ENCODE data around the gene AQP3.
"Not testable (repeated sequence)": the region's sequence is repeated elsewhere in the genome, so short reads cannot be mapped to it uniquely, and the experiment has no call there.

Gene AQP3

DNA sequence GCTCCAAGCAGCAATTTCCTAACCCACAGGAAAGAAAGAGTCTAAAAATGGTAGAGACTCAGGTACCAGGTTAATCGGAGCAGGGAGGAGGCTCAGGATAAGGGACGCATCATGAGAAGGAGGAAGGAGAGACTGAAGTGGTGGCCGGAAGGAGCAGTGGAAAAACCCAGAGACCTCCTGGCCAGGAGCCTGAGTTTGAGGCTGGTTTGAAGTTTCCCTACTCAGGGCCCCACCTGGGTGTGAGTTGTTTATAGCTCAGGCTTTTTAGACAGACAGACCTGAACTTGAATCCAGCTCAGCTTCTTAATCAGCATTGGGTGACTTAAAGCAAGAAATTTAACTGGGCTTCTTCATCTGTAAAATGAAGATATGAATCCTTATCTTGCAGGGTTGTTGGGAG lies 33.1 kb downstream of the AQP3 start:
- DNase-seq (ENCODE audit: low read depth) = no peak

DNA sequence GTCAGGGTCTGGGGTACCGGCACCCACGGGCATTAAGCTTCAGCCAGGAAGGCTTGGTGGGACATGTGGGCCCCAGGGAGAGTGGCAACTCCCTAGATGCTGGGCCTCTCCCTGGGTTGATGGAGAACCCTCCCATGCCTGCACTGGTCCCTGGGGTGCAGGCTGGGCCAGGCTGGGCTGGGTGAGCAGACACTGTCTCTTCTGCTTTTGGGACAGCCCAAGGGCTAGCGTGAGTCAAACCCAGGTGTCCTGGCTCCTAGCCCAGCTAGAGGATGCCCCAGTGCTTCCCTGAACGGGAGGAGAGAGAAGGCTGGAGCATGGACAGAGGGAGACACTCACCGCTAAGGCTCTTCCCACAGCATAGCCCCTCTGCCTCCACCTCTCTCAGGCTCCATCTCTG lies 39.3 kb downstream of the AQP3 start:
- DNase-seq (ENCODE audit: low read depth) = no peak

DNA sequence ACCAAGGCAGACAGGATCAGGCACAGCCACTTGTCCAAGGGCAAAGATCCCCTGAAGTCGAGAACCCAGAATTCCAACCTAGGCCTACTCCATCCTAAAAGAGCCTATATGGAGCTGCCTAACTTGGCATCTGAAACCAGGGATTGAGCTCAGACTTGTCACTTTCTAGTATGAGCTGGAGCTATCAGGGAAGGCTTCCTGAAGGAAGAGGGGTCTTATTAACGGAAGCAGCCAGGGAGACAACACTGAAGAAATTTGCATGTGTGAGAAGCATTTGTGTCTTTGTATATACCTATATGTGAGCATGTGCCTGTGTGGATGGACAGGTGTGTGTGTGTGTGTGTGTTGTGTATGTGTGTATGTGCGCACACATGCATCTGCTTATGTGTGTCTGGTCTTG lies 40.3 kb downstream of the AQP3 start:
- no peak for DNase-seq (ENCODE audit: low read depth)

DNA sequence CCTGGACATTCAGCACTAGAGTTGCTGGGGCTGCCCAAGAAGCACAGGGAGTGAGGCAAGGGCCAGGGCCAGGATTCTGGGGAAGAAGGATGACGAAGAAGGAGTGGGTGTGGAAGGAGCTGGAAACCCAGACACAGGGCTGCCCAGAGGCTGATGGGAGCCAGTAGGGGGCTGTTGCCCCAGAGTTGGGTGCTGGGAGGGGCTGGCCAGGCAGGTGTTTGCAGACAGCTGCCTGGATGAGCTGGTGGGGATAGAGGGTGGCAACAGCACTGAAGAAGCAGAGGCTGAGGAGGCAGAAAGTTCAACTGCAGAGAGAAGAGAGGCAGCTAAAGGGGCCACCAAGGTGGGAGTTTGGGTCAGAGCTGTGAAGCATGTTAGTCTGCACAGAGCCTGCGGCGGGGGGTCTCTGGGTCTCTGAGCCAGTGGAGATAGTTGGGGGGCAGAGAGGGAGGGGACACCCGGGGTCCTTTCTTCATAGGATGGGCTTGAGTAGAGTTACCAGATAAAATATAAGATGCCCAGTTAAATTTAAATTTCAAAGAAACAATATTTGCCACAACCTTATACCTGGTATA lies 42.5 kb downstream of the AQP3 start:
- DNase-seq (ENCODE audit: low read depth) = no peak

DNA sequence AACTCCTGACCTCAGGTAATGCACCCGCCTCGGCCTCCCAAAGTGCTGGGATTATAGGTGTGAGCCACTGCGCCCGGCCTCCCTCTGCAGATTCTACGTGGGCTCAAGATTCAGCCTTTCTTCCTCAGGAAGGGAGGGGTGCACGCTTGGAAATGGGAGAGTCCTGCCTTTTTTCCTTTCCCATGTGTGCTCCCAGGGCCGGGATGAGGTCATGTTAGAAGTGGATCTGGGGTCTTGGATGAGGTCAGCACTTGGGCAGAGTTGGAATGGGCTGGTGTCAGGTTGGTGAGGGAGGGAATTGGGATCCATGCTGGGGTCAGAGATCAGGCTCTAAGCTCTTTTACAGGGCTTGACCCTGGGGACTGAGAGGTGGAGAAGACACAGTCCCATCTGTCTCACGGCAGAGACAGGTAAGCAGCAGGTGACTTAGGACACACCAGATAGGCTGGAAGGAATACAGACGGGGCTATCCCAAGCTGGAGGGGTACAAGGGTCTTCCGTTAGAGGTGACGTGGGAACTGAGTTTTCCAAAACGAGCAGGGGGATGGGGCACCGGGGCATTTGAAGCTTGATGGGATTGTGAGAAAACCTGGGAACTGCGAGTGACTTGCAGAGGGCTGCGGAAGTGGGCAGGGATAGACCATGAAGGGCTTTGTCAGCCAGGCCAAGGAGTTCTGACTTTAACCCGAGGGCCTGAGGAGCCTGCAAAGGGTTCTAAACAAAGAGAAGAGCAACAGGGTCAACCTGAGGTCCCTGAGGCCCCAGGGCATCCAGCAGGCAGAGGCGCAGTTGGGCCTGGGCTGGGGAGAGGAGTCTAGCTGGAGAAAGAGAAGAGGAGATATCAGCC lies 43.2 kb downstream of the AQP3 start:
- DNase-seq (ENCODE audit: low read depth) = no peak

DNA sequence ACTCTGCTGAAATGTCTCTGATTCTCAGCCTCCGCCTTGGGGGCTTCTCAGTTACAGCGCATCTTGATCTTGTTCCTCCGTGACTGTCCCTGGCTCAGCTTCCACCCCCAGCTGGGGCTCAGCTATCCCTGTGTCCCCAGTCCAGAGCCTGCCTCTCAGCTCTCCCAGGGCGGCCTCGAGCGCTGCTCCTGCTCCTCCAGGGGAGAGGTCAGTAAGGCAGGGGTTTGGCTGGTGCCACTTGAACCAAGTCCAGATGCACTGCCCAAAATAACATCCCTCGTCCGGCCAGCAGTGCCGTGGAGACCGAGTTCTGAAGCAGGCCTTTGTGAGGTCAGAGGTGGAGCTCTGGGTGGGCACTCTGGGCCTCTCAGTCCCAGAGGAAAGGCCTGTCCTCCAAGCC lies 45.0 kb downstream of the AQP3 start, which contains the start of gene AQP7:
AQP7 (minus strand) TSS at position 198 of the 400 bp plus-strand sequence. CDS start 1,306 bp downstream, outside the sequence.
- DNase-seq (ENCODE audit: low read depth) = not testable (repeated sequence)

DNA sequence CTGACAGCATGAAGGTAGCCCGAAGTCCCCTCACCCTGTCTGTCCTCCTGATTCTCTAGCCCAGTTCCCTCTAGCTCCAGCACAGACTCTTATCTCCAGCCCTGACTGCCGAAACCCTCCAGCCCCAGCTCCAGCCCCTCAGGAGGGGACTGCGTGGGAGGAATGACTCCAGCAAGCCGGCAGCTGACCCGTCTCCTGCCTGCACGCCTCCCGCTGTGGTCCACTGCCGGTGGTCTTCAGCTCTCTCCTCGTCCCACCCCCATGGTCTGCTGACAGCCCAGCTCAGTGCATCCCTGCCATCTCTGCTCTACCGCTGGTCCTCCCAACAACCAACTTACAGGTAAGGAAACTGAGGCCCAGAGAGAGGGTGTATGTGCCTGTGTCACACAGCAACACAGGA lies 45.6 kb downstream of the AQP3 start:
- not testable (repeated sequence) for DNase-seq (ENCODE audit: low read depth)

DNA sequence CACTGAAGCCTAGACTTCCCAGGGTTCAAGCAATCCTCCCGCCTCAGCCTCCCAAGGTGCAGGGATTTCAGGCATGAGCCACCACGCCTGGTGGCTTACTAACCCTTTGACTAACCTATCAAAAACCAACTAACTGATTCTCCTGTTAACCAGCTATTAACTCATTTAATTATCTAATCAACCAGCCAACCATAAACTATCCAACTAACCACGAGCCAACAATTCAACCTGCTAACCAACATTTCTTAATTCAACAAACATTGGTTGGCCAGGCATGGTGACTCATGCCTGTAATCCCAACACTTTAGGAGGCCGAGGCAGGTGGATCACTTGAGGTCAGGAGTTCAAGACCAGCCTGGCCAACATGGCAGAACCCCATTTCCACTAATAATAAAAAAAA lies 48.3 kb downstream of the AQP3 start:
- not testable (repeated sequence) for DNase-seq (ENCODE audit: low read depth)

DNA sequence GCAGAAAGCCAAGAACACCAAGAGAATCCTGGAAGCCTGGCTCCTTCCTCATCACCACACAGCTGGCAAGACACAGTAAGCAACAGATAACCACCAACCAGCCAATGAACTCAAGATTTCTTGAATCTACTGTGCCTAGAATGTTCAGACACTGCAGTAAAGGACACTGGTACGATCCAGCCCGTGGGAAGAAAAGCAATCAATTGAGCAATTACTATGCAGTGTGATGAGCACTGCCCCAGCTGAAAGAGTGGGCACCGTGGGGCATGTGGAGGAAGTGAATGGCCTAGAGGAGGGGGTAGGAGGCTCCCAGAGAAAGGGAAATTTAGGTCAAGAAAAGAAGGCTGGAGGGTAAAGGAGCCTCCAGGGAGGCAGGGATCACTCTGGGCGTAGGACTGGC lies 49.6 kb downstream of the AQP3 start:
- not testable (repeated sequence) for DNase-seq (ENCODE audit: low read depth)

DNA sequence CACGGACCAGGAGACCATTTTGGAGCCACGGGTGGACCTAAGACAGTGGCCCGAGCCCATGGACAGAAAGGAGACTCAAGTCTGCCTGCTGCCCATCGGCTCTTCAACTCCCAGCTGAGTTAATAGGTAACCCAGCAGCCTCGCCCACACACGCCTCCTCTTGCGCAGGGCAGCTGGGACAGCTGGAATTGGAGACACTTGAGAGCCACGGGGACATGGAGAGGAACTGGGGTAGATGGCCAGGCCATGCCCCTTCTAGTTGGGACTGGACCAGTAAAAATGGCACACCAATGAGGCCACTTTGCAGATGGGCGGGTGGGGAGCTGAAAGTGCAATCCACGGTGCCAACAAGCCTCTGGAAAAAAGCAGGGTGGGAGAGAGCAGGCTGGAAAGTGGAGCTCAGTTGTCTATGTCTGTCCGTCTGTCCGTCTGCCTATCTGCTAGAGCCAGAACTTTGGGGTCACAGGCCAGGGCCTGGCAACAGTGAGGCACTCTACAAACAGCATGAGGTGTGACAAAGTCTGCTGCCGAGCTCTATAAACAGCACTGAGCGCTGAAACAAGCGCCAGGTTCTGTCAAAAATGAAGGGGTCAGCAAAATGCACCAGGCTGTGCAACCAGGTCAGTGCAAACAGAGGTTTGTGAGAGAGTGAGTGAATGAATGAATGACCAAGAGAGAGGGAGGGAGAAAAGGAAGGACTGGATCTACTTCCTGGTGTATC lies 52.1 kb downstream of the AQP3 start:
- DNase-seq (ENCODE audit: low read depth) = not testable (repeated sequence)

DNA sequence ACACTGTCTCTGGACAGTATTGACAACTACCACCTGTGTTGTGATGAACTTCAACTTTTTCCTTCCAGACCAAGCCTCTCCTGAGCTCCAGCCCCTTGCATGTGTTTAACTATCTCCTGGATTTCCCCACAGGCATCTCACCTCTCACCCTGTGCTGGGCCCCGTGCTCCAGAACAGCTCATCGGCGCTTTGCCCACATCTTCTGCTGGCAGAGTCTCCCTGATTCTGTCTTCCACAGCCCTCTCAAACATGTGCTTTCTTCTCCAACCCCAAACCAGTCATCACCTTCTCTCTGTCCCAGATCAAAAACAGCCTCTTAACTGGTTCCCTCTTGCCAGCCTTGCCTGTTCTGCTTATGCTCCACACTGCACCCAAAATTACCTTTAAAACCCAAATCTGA lies 53.4 kb downstream of the AQP3 start:
- DNase-seq (ENCODE audit: low read depth) = not testable (repeated sequence)

DNA sequence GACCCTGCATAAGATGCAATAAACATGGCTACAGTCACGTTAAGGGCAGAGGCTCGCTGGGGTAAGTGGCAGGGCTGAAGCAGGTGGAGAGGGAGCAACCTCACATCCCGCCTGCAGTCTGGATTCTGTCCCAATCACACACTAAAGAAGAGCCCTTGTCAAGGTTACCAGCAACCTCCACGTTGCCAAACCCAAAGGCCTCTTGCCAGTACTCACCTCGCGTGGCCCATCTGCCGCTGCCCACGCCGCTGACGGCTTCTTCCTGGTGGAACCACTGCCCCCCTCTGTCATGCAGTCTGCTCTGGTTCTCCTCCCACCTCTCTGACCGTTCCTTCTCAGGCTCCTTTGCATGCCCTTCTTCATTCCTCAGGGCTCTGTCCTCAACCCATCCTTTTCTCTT lies 53.8 kb downstream of the AQP3 start:
- DNase-seq (ENCODE audit: low read depth) = no peak

DNA sequence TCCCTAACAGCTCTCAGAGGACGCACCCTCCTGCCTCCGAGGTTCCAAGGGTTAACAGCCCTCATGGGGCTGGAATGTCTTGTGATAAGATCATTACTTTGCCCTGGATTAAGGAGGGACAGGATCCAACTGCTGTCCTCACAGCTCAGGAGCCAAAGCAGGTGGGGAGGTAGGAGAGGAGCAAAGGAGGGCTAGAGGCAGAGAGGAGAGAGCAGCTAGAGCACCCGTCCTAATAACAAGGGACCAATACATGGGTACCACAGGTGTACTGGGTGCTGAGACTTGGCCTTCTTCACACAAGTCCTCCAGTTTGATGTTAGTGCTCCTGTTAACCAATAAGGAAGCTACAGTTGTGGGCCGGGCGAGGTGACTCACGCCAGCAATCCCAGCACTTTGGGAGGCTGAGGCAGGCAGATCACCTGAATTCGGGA lies 54.8 kb downstream of the AQP3 start:
- DNase-seq (ENCODE audit: low read depth) = not testable (repeated sequence)

Data from fibroblast of the conjunctiva (primary cell).